ENCODE data around the gene CIAO2B.

DNA sequence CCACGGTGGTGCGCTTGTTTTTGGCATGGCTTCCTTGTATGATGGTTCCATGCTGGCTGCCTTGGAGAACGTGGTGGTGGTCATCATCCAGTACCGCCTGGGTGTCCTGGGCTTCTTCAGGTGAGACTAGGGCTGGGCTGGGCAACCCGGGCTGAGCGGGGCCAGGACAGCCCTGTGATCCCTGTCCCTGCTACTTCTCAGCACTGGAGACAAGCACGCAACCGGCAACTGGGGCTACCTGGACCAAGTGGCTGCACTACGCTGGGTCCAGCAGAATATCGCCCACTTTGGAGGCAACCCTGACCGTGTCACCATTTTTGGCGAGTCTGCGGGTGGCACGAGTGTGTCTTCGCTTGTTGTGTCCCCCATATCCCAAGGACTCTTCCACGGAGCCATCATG, 6.0 kb upstream of the CIAO2B start:
- TF ChIP-seq, protein P1, sequence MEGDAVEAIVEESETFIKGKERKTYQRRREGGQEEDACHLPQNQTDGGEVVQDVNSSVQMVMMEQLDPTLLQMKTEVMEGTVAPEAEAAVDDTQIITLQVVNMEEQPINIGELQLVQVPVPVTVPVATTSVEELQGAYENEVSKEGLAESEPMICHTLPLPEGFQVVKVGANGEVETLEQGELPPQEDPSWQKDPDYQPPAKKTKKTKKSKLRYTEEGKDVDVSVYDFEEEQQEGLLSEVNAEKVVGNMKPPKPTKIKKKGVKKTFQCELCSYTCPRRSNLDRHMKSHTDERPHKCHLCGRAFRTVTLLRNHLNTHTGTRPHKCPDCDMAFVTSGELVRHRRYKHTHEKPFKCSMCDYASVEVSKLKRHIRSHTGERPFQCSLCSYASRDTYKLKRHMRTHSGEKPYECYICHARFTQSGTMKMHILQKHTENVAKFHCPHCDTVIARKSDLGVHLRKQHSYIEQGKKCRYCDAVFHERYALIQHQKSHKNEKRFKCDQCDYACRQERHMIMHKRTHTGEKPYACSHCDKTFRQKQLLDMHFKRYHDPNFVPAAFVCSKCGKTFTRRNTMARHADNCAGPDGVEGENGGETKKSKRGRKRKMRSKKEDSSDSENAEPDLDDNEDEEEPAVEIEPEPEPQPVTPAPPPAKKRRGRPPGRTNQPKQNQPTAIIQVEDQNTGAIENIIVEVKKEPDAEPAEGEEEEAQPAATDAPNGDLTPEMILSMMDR (IDR thresholded peaks at IDR 0.05) = no peak
- TF ChIP-seq POLR2A (IDR thresholded peaks at IDR 0.05) = no peak

Measured in ovary (tissue), 3 donors.